K562 (cell line): Measurements from ENCODE around the gene SEC14L5. TPM values are rescaled to one million over a fixed set of nuclear protein-coding genes. Genes with fewer than 3 reads are reported as not detected.
A peak's percentile ranks its signal among the peaks of the same experiment; 100 is the strongest.

Source experiments
- ADNP ChIP-seq: fragments of 200-800 bp; sonication (Bioruptor generic); IDR thresholded peaks from 2 replicates; pipeline ENCODE4 v1.6.1; 2016; ENCODE audit warnings: missing genetic modification characterization, missing compliant biosample characterization
- BDP1 ChIP-seq: IDR thresholded peaks from 3 replicates; pipeline ENCODE4 v1.6.1; 2011; ENCODE audit not compliant: insufficient read length, insufficient read depth
- BRD9 ChIP-seq: fragments of 450-650 bp; IDR thresholded peaks from 2 replicates; pipeline ENCODE4 v1.6.1; 2018; ENCODE audit warnings: low read depth; ENCODE audit not compliant: partially characterized antibody
- CREM ChIP-seq: IDR thresholded peaks from 2 replicates; pipeline ENCODE4 v1.6.1; 2014; ENCODE audit warnings: antibody characterized with exemption, low read depth
- ELF4 ChIP-seq: fragments of 450-650 bp; formaldehyde crosslinking; IDR thresholded peaks from 2 replicates; pipeline ENCODE4 v1.4.0; 2022; ENCODE audit warnings: missing genetic modification characterization
- FIP1L1 ChIP-seq: fragments of 200-400 bp; formaldehyde crosslinking; IDR thresholded peaks from 2 replicates; pipeline ENCODE4 v1.6.1; 2018; ENCODE audit warnings: mild to moderate bottlenecking, low read depth, low read length; ENCODE audit not compliant: poor library complexity, severe bottlenecking
- LEF1 ChIP-seq: fragments of 450-650 bp; IDR thresholded peaks from 2 replicates; pipeline ENCODE4 v1.6.1; 2016; ENCODE audit warnings: mild to moderate bottlenecking
- NCOA4 ChIP-seq: fragments of 450-650 bp; IDR thresholded peaks from 2 replicates; pipeline ENCODE4 v1.6.1; 2018; ENCODE audit warnings: mild to moderate bottlenecking; ENCODE audit not compliant: partially characterized antibody
- TEAD1 ChIP-seq, 2 experiments: fragments of 450-650 bp in 1 of 2; sonication (generic) in 1 of 2; formaldehyde crosslinking; IDR thresholded peaks; 2 replicates each; pipeline versions ENCODE4 v1.4.0 to v1.8.0; 2020 to 2022; ENCODE audit warnings: mild to moderate bottlenecking in 2 of 2, missing genetic modification reagents in 1 of 2
- XRCC5 ChIP-seq: fragments of 200-400 bp; formaldehyde crosslinking; IDR thresholded peaks from 2 replicates; pipeline ENCODE4 v1.6.1; 2017; ENCODE audit warnings: low read depth, mild to moderate bottlenecking, low read length
- ZNF561 ChIP-seq: fragments of 450-650 bp; formaldehyde crosslinking; conservative IDR thresholded peaks from 2 replicates; pipeline ENCODE4 v1.4.0; 2020; ENCODE audit warnings: mild to moderate bottlenecking, moderate library complexity
- polyA plus RNA-seq, 8 experiments: library from polyadenylated mRNA; depleted of rRNA in 4 of 8; stranded (reverse) in 5 of 8; unstranded in 3 of 8; fragments of >200 nt; fragmentation: Nextera tagmentation in 2 of 8; fragmentation: Illumina TruSeq in 1 of 8; extraction: Ambion mirVana in 2 of 8; extraction: Trizol in 1 of 8; gene quantifications; 2 replicates each; pipeline versions ENCODE4 v1.2.1 to v1.2.3, GENCODE V29; 2011 to 2014; ENCODE audit warnings: inconsistent platforms in 1 of 8, missing spikeins in 1 of 8
- total RNA-seq, 7 experiments: library from RNA; depleted of rRNA in 6 of 7; stranded (reverse); fragments of >200 nt in 6 of 7; fragmentation: Illumina TruSeq in 2 of 7; extraction: Trizol in 2 of 7; gene quantifications; 2 replicates each; pipeline versions ENCODE4 v1.2.1 to v1.2.3, GENCODE V29; 2011 to 2021; ENCODE audit warnings: low replicate concordance in 1 of 7
- TF ChIP-seq, protein P1 (sequence below): fragments of 200-800 bp; sonication (Bioruptor generic); IDR thresholded peaks from 2 replicates; pipeline ENCODE4 v1.6.1; 2017; ENCODE audit warnings: missing genetic modification characterization, missing compliant biosample characterization
- TF ChIP-seq, protein P2 (sequence below): fragments of 450-650 bp; IDR thresholded peaks from 2 replicates; pipeline ENCODE4 v1.6.1; 2016; ENCODE audit warnings: mild to moderate bottlenecking
- TF ChIP-seq, protein P3 (sequence below): sonication (generic); formaldehyde crosslinking; IDR thresholded peaks from 2 replicates; pipeline ENCODE4 v1.8.1; 2023; ENCODE audit warnings: mild to moderate bottlenecking, missing genetic modification reagents
- TF ChIP-seq, protein P4 (sequence below): sonication (generic); formaldehyde crosslinking; IDR thresholded peaks from 2 replicates; pipeline ENCODE4 v1.8.1; 2023; ENCODE audit warnings: mild to moderate bottlenecking, missing genetic modification reagents
- TF ChIP-seq, protein P5 (sequence below): fragments of 450-650 bp; IDR thresholded peaks from 2 replicates; pipeline ENCODE4 v1.7.0; 2016; ENCODE audit warnings: borderline replicate concordance

Gene SEC14L5
- total and polyA plus RNA-seq, 9 of the 15 experiments (the other 6 are each of a cell fraction or from before 2014, with no cell fraction given) = 0.11 TPM; not detected in 8

DNA sequence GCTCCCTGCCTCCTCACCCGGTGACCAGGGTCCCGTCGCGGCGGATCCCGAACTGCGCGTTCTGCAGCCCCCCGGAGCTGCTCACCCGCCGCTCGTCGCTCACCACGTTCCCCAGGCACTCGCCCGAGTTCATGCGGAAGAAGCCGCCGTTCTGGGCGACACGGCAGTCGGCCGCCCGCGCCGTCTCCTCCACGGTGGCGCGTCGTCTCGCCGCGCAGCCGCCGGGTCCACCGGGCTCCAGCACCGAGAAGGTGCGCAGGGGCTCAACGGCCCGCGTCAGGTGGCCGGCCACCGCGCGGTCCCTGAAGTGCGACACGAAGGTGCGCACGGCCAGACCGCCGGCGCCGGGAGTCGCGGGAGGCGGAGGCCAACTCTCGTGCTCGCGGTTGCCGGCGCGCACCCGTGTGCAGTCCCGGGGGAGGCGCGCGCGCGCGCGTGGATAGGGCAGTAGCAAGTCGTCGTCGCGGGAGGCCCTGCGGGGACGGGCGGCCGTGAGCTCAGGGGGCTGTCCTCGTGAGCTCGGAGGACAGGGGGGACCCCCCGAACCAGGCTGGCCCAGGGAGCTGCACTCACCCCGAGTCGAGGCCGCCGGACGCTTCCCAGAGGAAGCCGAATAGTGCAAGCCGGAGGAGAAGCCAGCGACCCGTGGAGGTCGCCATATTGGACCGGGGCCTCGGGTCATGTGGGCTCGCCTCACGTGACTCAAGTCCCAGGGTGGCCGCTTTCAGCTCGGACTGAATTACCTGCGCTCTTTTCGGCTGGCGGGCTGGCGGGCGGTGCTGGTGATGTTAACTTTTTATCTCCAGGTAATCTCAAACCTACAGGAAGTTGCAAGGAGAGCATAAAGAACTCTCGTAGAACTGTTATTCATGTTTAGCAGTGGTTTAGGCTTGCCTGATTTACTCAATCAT is 75.4 kb downstream of the SEC14L5 start, which contains the start of gene NAGPA (continued):
- TF ChIP-seq, protein P1, sequence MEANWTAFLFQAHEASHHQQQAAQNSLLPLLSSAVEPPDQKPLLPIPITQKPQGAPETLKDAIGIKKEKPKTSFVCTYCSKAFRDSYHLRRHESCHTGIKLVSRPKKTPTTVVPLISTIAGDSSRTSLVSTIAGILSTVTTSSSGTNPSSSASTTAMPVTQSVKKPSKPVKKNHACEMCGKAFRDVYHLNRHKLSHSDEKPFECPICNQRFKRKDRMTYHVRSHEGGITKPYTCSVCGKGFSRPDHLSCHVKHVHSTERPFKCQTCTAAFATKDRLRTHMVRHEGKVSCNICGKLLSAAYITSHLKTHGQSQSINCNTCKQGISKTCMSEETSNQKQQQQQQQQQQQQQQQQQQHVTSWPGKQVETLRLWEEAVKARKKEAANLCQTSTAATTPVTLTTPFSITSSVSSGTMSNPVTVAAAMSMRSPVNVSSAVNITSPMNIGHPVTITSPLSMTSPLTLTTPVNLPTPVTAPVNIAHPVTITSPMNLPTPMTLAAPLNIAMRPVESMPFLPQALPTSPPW (CRISPR knock-in tag) = no peak; the same call in 1 of the 2 replicates
- no peak for TF ChIP-seq ELF4 (CRISPR knock-in tag)
- TF ChIP-seq, protein P2, sequence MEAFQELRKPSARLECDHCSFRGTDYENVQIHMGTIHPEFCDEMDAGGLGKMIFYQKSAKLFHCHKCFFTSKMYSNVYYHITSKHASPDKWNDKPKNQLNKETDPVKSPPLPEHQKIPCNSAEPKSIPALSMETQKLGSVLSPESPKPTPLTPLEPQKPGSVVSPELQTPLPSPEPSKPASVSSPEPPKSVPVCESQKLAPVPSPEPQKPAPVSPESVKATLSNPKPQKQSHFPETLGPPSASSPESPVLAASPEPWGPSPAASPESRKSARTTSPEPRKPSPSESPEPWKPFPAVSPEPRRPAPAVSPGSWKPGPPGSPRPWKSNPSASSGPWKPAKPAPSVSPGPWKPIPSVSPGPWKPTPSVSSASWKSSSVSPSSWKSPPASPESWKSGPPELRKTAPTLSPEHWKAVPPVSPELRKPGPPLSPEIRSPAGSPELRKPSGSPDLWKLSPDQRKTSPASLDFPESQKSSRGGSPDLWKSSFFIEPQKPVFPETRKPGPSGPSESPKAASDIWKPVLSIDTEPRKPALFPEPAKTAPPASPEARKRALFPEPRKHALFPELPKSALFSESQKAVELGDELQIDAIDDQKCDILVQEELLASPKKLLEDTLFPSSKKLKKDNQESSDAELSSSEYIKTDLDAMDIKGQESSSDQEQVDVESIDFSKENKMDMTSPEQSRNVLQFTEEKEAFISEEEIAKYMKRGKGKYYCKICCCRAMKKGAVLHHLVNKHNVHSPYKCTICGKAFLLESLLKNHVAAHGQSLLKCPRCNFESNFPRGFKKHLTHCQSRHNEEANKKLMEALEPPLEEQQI = no peak
- TF ChIP-seq, protein P3, sequence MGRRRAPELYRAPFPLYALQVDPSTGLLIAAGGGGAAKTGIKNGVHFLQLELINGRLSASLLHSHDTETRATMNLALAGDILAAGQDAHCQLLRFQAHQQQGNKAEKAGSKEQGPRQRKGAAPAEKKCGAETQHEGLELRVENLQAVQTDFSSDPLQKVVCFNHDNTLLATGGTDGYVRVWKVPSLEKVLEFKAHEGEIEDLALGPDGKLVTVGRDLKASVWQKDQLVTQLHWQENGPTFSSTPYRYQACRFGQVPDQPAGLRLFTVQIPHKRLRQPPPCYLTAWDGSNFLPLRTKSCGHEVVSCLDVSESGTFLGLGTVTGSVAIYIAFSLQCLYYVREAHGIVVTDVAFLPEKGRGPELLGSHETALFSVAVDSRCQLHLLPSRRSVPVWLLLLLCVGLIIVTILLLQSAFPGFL (CRISPR knock-in tag) = no peak
- TF ChIP-seq ZNF561 (CRISPR knock-in tag) = no peak
- TF ChIP-seq ADNP (tag) = no peak
- TF ChIP-seq, protein P4, sequence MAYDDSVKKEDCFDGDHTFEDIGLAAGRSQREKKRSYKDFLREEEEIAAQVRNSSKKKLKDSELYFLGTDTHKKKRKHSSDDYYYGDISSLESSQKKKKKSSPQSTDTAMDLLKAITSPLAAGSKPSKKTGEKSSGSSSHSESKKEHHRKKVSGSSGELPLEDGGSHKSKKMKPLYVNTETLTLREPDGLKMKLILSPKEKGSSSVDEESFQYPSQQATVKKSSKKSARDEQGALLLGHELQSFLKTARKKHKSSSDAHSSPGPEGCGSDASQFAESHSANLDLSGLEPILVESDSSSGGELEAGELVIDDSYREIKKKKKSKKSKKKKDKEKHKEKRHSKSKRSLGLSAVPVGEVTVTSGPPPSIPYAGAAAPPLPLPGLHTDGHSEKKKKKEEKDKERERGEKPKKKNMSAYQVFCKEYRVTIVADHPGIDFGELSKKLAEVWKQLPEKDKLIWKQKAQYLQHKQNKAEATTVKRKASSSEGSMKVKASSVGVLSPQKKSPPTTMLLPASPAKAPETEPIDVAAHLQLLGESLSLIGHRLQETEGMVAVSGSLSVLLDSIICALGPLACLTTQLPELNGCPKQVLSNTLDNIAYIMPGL (CRISPR knock-in tag) = no peak
- TF ChIP-seq BRD9 = no peak
- peak; percentile 23; the same call in 1 of the 2 replicates for TF ChIP-seq LEF1
- TF ChIP-seq, protein P5, sequence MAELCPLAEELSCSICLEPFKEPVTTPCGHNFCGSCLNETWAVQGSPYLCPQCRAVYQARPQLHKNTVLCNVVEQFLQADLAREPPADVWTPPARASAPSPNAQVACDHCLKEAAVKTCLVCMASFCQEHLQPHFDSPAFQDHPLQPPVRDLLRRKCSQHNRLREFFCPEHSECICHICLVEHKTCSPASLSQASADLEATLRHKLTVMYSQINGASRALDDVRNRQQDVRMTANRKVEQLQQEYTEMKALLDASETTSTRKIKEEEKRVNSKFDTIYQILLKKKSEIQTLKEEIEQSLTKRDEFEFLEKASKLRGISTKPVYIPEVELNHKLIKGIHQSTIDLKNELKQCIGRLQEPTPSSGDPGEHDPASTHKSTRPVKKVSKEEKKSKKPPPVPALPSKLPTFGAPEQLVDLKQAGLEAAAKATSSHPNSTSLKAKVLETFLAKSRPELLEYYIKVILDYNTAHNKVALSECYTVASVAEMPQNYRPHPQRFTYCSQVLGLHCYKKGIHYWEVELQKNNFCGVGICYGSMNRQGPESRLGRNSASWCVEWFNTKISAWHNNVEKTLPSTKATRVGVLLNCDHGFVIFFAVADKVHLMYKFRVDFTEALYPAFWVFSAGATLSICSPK = no peak
- no peak for TF ChIP-seq NCOA4
- no peak for TF ChIP-seq XRCC5
- TF ChIP-seq CREM = 0 out of 2 replicates have a peak, but pooled peaks have one; percentile 34
- TF ChIP-seq BDP1 = no peak
- TF ChIP-seq FIP1L1 = peak; percentile 55
- TF ChIP-seq TEAD1 (CRISPR knock-in tag; IDR thresholded peaks at IDR 0.05) = peak in 1 of 2 experiments; percentile 58; a peak in 1 of 4 replicates
